Trophoblast cell (in vitro differentiated cells and primary cell): ENCODE results near the gene NFKBIE.

Experiments used
- DNase-seq, 2 donors: peaks; one replicate each; pipeline ENCODE4 v3.0.0-alpha.2; 2016
- H2AFZ ChIP-seq: 2 replicates; pipeline ENCODE4 v1.6.1; 2013; ENCODE audit warnings: low read length, moderate library complexity, mild to moderate bottlenecking; ENCODE audit not compliant: insufficient read depth, poor library complexity
- H2AK5ac ChIP-seq: 2 replicates; pipeline ENCODE4 v1.6.1; 2013; ENCODE audit warnings: mild to moderate bottlenecking, low read length
- H2BK120ac ChIP-seq: 2 replicates; pipeline ENCODE4 v1.6.1; 2013; ENCODE audit warnings: low read length, mild to moderate bottlenecking, moderate library complexity; ENCODE audit not compliant: insufficient read depth, poor library complexity
- H2BK12ac ChIP-seq: 2 replicates; pipeline ENCODE4 v1.6.1; 2013; ENCODE audit warnings: mild to moderate bottlenecking, low read length, moderate library complexity
- H2BK5ac ChIP-seq: 2 replicates; pipeline ENCODE4 v1.6.1; 2013; ENCODE audit warnings: low read length, low read depth, moderate library complexity, mild to moderate bottlenecking; ENCODE audit not compliant: poor library complexity
- H3K14ac ChIP-seq: 2 replicates; pipeline ENCODE4 v1.6.1; 2013; ENCODE audit warnings: mild to moderate bottlenecking, low read length
- H3K18ac ChIP-seq: 2 replicates; pipeline ENCODE4 v1.6.1; 2013; ENCODE audit warnings: mild to moderate bottlenecking, low read length
- H3K23ac ChIP-seq: 2 replicates; pipeline ENCODE4 v1.6.1; 2013; ENCODE audit warnings: low read length
- H3K27ac ChIP-seq: 2 replicates; pipeline ENCODE4 v1.5.1; 2013; ENCODE audit warnings: low read depth, mild to moderate bottlenecking, inconsistent platforms, low read length, moderate library complexity
- H3K27me3 ChIP-seq: 2 replicates; pipeline ENCODE4 v1.6.1; 2013; ENCODE audit warnings: inconsistent platforms, mild to moderate bottlenecking, low read length, moderate library complexity; ENCODE audit not compliant: insufficient read depth
- H3K36me3 ChIP-seq, 2 experiments: 1 replicate in 1 of 2; 2 replicates in 1 of 2; pipeline ENCODE4 v1.6.1; 2013; ENCODE audit warnings: low read length in 2 of 2, mild to moderate bottlenecking in 2 of 2, moderate library complexity in 1 of 2; ENCODE audit not compliant: insufficient read depth in 2 of 2, control insufficient read depth in 1 of 2
- H3K4ac ChIP-seq: 2 replicates; pipeline ENCODE4 v1.6.1; 2013; ENCODE audit warnings: low read depth, mild to moderate bottlenecking, low read length, moderate library complexity
- H3K4me1 ChIP-seq, 2 experiments: 1 replicate in 1 of 2; 2 replicates in 1 of 2; pipeline ENCODE4 v1.6.1; 2013; ENCODE audit warnings: low read length in 2 of 2, mild to moderate bottlenecking in 2 of 2, moderate library complexity in 1 of 2; ENCODE audit not compliant: insufficient read depth in 2 of 2, control insufficient read depth in 1 of 2
- H3K4me2 ChIP-seq: 2 replicates; pipeline ENCODE4 v1.6.1; 2013; ENCODE audit warnings: inconsistent platforms, mild to moderate bottlenecking, low read length, moderate library complexity
- H3K4me3 ChIP-seq: 2 replicates; pipeline ENCODE4 v1.5.1; 2013; ENCODE audit warnings: mild to moderate bottlenecking, low read depth, low read length, inconsistent platforms
- H3K79me1 ChIP-seq: one replicate; pipeline ENCODE4 v1.6.1; 2013; ENCODE audit warnings: low read length
- H3K79me2 ChIP-seq: 2 replicates; pipeline ENCODE4 v1.6.1; 2013; ENCODE audit warnings: low read length, mild to moderate bottlenecking; ENCODE audit not compliant: control insufficient read depth, insufficient read depth, poor library complexity
- H3K9ac ChIP-seq: 2 replicates; pipeline ENCODE4 v1.6.1; 2013; ENCODE audit warnings: mild to moderate bottlenecking, low read length
- H3K9me3 ChIP-seq: 2 replicates; pipeline ENCODE4 v1.6.1; 2013; ENCODE audit warnings: low read depth, mild to moderate bottlenecking, control low read depth, inconsistent platforms, low read length; ENCODE audit not compliant: insufficient read depth
- H4K12ac ChIP-seq: 2 replicates; pipeline ENCODE4 v1.6.1; 2013; ENCODE audit warnings: low read depth, mild to moderate bottlenecking, low read length, moderate library complexity
- H4K8ac ChIP-seq: 2 replicates; pipeline ENCODE4 v1.6.1; 2013; ENCODE audit warnings: low read depth, mild to moderate bottlenecking, low read length, moderate library complexity
- H4K91ac ChIP-seq: one replicate; pipeline ENCODE4 v1.6.1; 2013; ENCODE audit warnings: low read depth, mild to moderate bottlenecking, low read length, moderate library complexity
- WGBS: extraction: QIAGEN DNeasy Blood & Tissue Kit; methylation state at CpG from one replicate; pipeline ENCODE4 v1.1.7; 2013; ENCODE audit warnings: missing lambda C conversion rate; ENCODE audit not compliant: insufficient read length, insufficient coverage; ENCODE audit errors: extremely low coverage; 5-methylcytosine and 5-hydroxymethylcytosine counted together

Gene NFKBIE

GRCh38 chr6:44219815-44220784, 45.3 kb downstream of the NFKBIE start:
- WGBS: no CpG with 5 or more reads among the region's 28 CpGs

GRCh38 chr6:44219053-44219814, 46.1 kb downstream of the NFKBIE start:
- H3K4me2 ChIP-seq: peak overlapping the region; percentile 93
- H3K27me3 ChIP-seq: no peaks in the 10 kb centered on the region
- H3K36me3 ChIP-seq: no peaks in the 10 kb centered on the region
- WGBS: no CpG with 5 or more reads among the region's 45 CpGs
- peak overlapping the region; percentile 56 for H4K12ac ChIP-seq
- peak overlapping the region; percentile 90 for H4K8ac ChIP-seq
- peak overlapping the region; percentile 61 for H3K4ac ChIP-seq
- H2AK5ac ChIP-seq: no peak overlapping the region
- peaks cover 44 to 52% of the 10 kb centered on the region in 2 experiments for H3K4me1 ChIP-seq
- peak overlapping the region; percentile 61 for H3K4me3 ChIP-seq
- H3K9ac ChIP-seq: no peak overlapping the region
- H3K14ac ChIP-seq: peak overlapping the region; percentile 91
- H3K9me3 ChIP-seq: no peaks in the 10 kb centered on the region
- H2BK5ac ChIP-seq: peak overlapping the region; percentile 95
- H3K23ac ChIP-seq: no peak overlapping the region
- peaks cover 4% of the 10 kb centered on the region for H3K79me2 ChIP-seq
- H3K27ac ChIP-seq: peak overlapping the region; percentile 74
- peak; percentile 84 to 85 for DNase-seq
- H4K91ac ChIP-seq: peak overlapping the region; percentile 91
- H3K18ac ChIP-seq: peak overlapping the region; percentile 97
- H2BK12ac ChIP-seq: peak overlapping the region; percentile 84
- H3K79me1 ChIP-seq: peaks cover 31% of the 10 kb centered on the region
- H2AFZ ChIP-seq: peak overlapping the region; percentile 64
- peak overlapping the region; percentile 89 for H2BK120ac ChIP-seq

More at GRCh38 chr6:44219815-44220784, 45.3 kb downstream of the NFKBIE start:
- H3K4ac ChIP-seq: no peak overlapping the region
- no peak overlapping the region for H4K12ac ChIP-seq
- peak overlapping the region; percentile 93 for H3K4me2 ChIP-seq
- H2BK120ac ChIP-seq: peak overlapping the region; percentile 49
- H3K27ac ChIP-seq: no peak overlapping the region
- H3K4me3 ChIP-seq: no peak overlapping the region
- no peak overlapping the region for H3K23ac ChIP-seq
- DNase-seq: no peak
- H3K4me1 ChIP-seq: peaks cover 50 to 58% of the 10 kb centered on the region in 2 experiments
- H3K79me1 ChIP-seq: peaks cover 34% of the 10 kb centered on the region
- H2AFZ ChIP-seq: no peak overlapping the region
- no peaks in the 10 kb centered on the region for H3K27me3 ChIP-seq
- H3K36me3 ChIP-seq: no peaks in the 10 kb centered on the region
- peak overlapping the region; percentile 43 for H3K18ac ChIP-seq
- no peak overlapping the region for H3K14ac ChIP-seq
- H2BK5ac ChIP-seq: peak overlapping the region; percentile 9
- H4K91ac ChIP-seq: peak overlapping the region; percentile 22
- no peak overlapping the region for H2AK5ac ChIP-seq
- no peak overlapping the region for H4K8ac ChIP-seq
- H3K9me3 ChIP-seq: no peaks in the 10 kb centered on the region
- H3K79me2 ChIP-seq: peaks cover 4% of the 10 kb centered on the region
- H3K9ac ChIP-seq: no peak overlapping the region
- peak overlapping the region; percentile 39 for H2BK12ac ChIP-seq

- WGBS: no CpG with 5 or more reads among the region's 16 CpGs
- Histone ChIP-seq H3K79me2 (peaks cover 2% of the 10 kb centered on the region), H3K9ac (no peak overlapping the region), H3K27me3 (no peaks in the 10 kb centered on the region), H3K79me1 (peaks cover 23% of the 10 kb centered on the region), H3K4me3 (no peak overlapping the region), H2AK5ac (peak overlapping the region; percentile 49), H2BK120ac (peak overlapping the region; percentile 27), H3K4me2 (no peak overlapping the region), H4K8ac (peak overlapping the region; percentile 11), H4K91ac (peak overlapping the region; percentile 81), H3K27ac (no peak overlapping the region), H2BK5ac (no peak overlapping the region), H3K9me3 (no peaks in the 10 kb centered on the region), H3K23ac (no peak overlapping the region), H3K36me3 (no peaks in the 10 kb centered on the region), H3K4ac (no peak overlapping the region), H3K18ac (peak overlapping the region; percentile 33), H3K4me1 (peaks cover 35 to 39% of the 10 kb centered on the region in 2 experiments), H2AFZ (peak overlapping the region; percentile 27), H4K12ac (no peak overlapping the region), H3K14ac (peak overlapping the region; percentile 22), H2BK12ac (peak overlapping the region; percentile 66)
- no peak for DNase-seq
These were observed 47.8 kb downstream of the NFKBIE start for GRCh38 chr6:44217332-44218143.
